GM19035 (cell line): Measurements from ENCODE around the gene SLIT3.

Experiments used
- ATAC-seq: cut with Tn5 transposase; IDR thresholded peaks from one replicate; pipeline ENCODE4 v1.9.1; 2021; ENCODE audit not compliant: unreplicated experiment

SLIT3 gene

GRCh38 chr5:168847511-168848073 lies 453.3 kb downstream of the SLIT3 start:
- ATAC-seq: no peak

GRCh38 chr5:168844922-168845296 lies 456.0 kb downstream of the SLIT3 start:
- ATAC-seq: no peak

GRCh38 chr5:168844016-168844921 lies 456.7 kb downstream of the SLIT3 start:
- no peak for ATAC-seq

GRCh38 chr5:168843277-168844015 lies 457.5 kb downstream of the SLIT3 start:
- ATAC-seq: no peak

GRCh38 chr5:168842571-168843205 lies 458.3 kb downstream of the SLIT3 start:
- ATAC-seq: no peak

- no peak for ATAC-seq
These were observed 463.1 kb downstream of the SLIT3 start for GRCh38 chr5:168837852-168838251.

GRCh38 chr5:168836603-168837231 lies 464.2 kb downstream of the SLIT3 start:
- ATAC-seq: no peak

GRCh38 chr5:168833936-168834335 lies 467.0 kb downstream of the SLIT3 start:
- ATAC-seq: no peak

GRCh38 chr5:168833383-168833782 lies 467.6 kb downstream of the SLIT3 start:
- ATAC-seq: no peak

- no peak for ATAC-seq
These were observed 468.6 kb downstream of the SLIT3 start for GRCh38 chr5:168832308-168832707.

GRCh38 chr5:168831383-168831782 lies 469.6 kb downstream of the SLIT3 start:
- no peak for ATAC-seq

- ATAC-seq: no peak
These were observed 470.1 kb downstream of the SLIT3 start for GRCh38 chr5:168830833-168831232.

- no peak for ATAC-seq
These were observed 471.0 kb downstream of the SLIT3 start for GRCh38 chr5:168829922-168830417.

GRCh38 chr5:168829044-168829443 lies 471.9 kb downstream of the SLIT3 start:
- no peak for ATAC-seq

GRCh38 chr5:168827636-168828035 lies 473.3 kb downstream of the SLIT3 start:
- ATAC-seq: no peak

- ATAC-seq: no peak
These were observed 474.7 kb downstream of the SLIT3 start for GRCh38 chr5:168826246-168826725.

- peak; percentile 25 for ATAC-seq
These were observed 478.1 kb downstream of the SLIT3 start for GRCh38 chr5:168822745-168823281.

- peak; percentile 59 for ATAC-seq
These were observed 478.6 kb downstream of the SLIT3 start for GRCh38 chr5:168822248-168822744.

- ATAC-seq: no peak
These were observed 480.1 kb downstream of the SLIT3 start for GRCh38 chr5:168820874-168821273.

GRCh38 chr5:168819004-168819621 lies 481.8 kb downstream of the SLIT3 start:
- ATAC-seq: no peak
